Gastrocnemius medialis (tissue), 4 donors: ENCODE results near the gene EYA4.

Experiments used
- CTCF ChIP-seq, 5 experiments: fragments of 450-650 bp in 3 of 5; fragments of 200-600 bp in 2 of 5; sonication (generic) in 2 of 5; IDR thresholded peaks in 4 of 5; conservative IDR thresholded peaks in 1 of 5; 1 replicate in 4 of 5; 2 replicates in 1 of 5; pipeline ENCODE4 v1.5.1; 2016 to 2019; ENCODE audit warnings: antibody characterized with exemption in 5 of 5, mild to moderate bottlenecking in 3 of 5, moderate library complexity in 3 of 5
- POLR2A ChIP-seq, 2 donors: fragments of 450-650 bp; IDR thresholded peaks; one replicate each; pipeline ENCODE4 v1.6.1; 2017; ENCODE audit warnings: antibody characterized with exemption in 2 of 2, mild to moderate bottlenecking in 2 of 2, moderate library complexity in 2 of 2

- TF ChIP-seq CTCF (IDR thresholded peaks at IDR 0.05 in 4 of 5, conservative IDR thresholded peaks at IDR 0.05 in 1 of 5) (no peak), POLR2A (IDR thresholded peaks at IDR 0.05) (no peak)
Observed at GRCh38 chr6:133268621-133269020, 27.5 kb downstream of the EYA4 start.
